ENCODE results near the gene PRR5. TPM values are rescaled to one million over a fixed set of nuclear protein-coding genes. Genes with fewer than 3 reads are reported as not detected.

PRR5 gene
- total and polyA plus RNA-seq, 10 donors, result 31.3 to 85.6 (median 76.7) TPM

- Histone ChIP-seq H3K36me3 (peaks cover 0 to 4% (median 0%) of the 10 kb centered on the region in 6 donors), H3K4me1 (peaks cover 0 to 16% (median 2%) of the 10 kb centered on the region in 6 donors), H3K27me3 (replicated peaks in 1 of 7) (no peaks in the 10 kb centered on the region), H3K9me3 (peaks cover 0 to 20% (median 15%) of the 10 kb centered on the region in 8 donors), H3K27ac (no peak overlapping the region), H3K4me3 (no peak overlapping the region)
- DNase-seq, result no peak
- 84 to 92% (median 85%) methylated on average over 16 of the region's 16 CpGs for WGBS, 5 donors
- TF ChIP-seq CTCF (IDR thresholded peaks at IDR 0.05 in 8 of 11, conservative IDR thresholded peaks at IDR 0.05 in 3 of 11), result no peak
- TF ChIP-seq POLR2A (IDR thresholded peaks at IDR 0.05), result no peak
- TF ChIP-seq POLR2AphosphoS5 (IDR thresholded peaks at IDR 0.05), result no peak
- intact Hi-C loops (cut with DNase I; ENCODE audit: low total_unique reads), result no loop called here
These were observed 74.8 kb downstream of the PRR5 start for GRCh38 chr22:44776605-44777363.

GRCh38 chr22:44777364-44777755 lies 75.4 kb downstream of the PRR5 start:
- no peak for DNase-seq
- peaks cover 0 to 18% (median 3%) of the 10 kb centered on the region in 6 donors for H3K4me1 ChIP-seq
- no peak overlapping the region for H3K4me3 ChIP-seq
- no peak overlapping the region for H3K27ac ChIP-seq
- intact Hi-C loops (cut with DNase I; ENCODE audit: low total_unique reads), result no loop called here
- peaks cover 0 to 4% (median 0%) of the 10 kb centered on the region in 6 donors for H3K36me3 ChIP-seq
- WGBS, 5 donors, result 70 to 83% (median 78%) methylated on average over 2 of the region's 2 CpGs
- no peaks in the 10 kb centered on the region for H3K27me3 ChIP-seq (replicated peaks in 1 of 7)
- H3K9me3 ChIP-seq, result peaks cover 0 to 19% (median 15%) of the 10 kb centered on the region in 8 donors
- TF ChIP-seq CTCF (IDR thresholded peaks at IDR 0.05 in 8 of 11, conservative IDR thresholded peaks at IDR 0.05 in 3 of 11), result no peak
- no peak for TF ChIP-seq POLR2AphosphoS5 (IDR thresholded peaks at IDR 0.05)
- no peak for TF ChIP-seq POLR2A (IDR thresholded peaks at IDR 0.05)

- TF ChIP-seq POLR2AphosphoS5 (IDR thresholded peaks at IDR 0.05), result no peak
- TF ChIP-seq POLR2A (IDR thresholded peaks at IDR 0.05), result no peak
- no peak for TF ChIP-seq CTCF (IDR thresholded peaks at IDR 0.05 in 8 of 11, conservative IDR thresholded peaks at IDR 0.05 in 3 of 11)
- whole genome bisulfite sequencing, 5 donors, result 75 to 81% (median 76%) methylated on average over 17 of the region's 17 CpGs
These were observed 79.0 kb downstream of the PRR5 start for GRCh38 chr22:44780876-44781449.

GRCh38 chr22:44782363-44782963 lies 80.5 kb downstream of the PRR5 start:
- Histone ChIP-seq H3K27me3 (replicated peaks in 1 of 7) (peaks cover 0 to 22% (median 0%) of the 10 kb centered on the region in 7 donors), H3K4me3 (no peak overlapping the region), H3K36me3 (peaks cover 0 to 11% (median 0%) of the 10 kb centered on the region in 6 donors), H3K27ac (peak overlapping the region in 5 of 8 donors; percentile 59 to 79 (median 70)), H3K4me1 (peaks cover 0 to 33% (median 6%) of the 10 kb centered on the region in 6 donors), H3K9me3 (no peaks in the 10 kb centered on the region)
- intact Hi-C loops (cut with DNase I; ENCODE audit: low total_unique reads), result no loop called here
- TF ChIP-seq POLR2A (IDR thresholded peaks at IDR 0.05), result no peak
- TF ChIP-seq POLR2AphosphoS5 (IDR thresholded peaks at IDR 0.05), result no peak
- TF ChIP-seq CTCF (IDR thresholded peaks at IDR 0.05 in 8 of 11, conservative IDR thresholded peaks at IDR 0.05 in 3 of 11), result no peak
- DNase-seq, result peak; percentile 23
- WGBS, 5 donors, result 56 to 78% (median 72%) methylated on average over 17 of the region's 17 CpGs

More at GRCh38 chr22:44780876-44781449, 79.0 kb downstream of the PRR5 start:
- H3K9me3 ChIP-seq, result no peaks in the 10 kb centered on the region
- intact Hi-C loops (cut with DNase I; ENCODE audit: low total_unique reads), result no loop called here
- peaks cover 0 to 33% (median 6%) of the 10 kb centered on the region in 6 donors for H3K4me1 ChIP-seq
- DNase-seq, result peak; percentile 44
- no peaks in the 10 kb centered on the region for H3K36me3 ChIP-seq
- peaks cover 0 to 22% (median 0%) of the 10 kb centered on the region in 7 donors for H3K27me3 ChIP-seq (replicated peaks in 1 of 7)
- no peak overlapping the region for H3K4me3 ChIP-seq
- H3K27ac ChIP-seq, result peak overlapping the region in 2 of 8 donors; percentile 77 to 79
